Measurements from ENCODE around the gene LIN37. TPM values are rescaled to one million over a fixed set of nuclear protein-coding genes. Genes with fewer than 3 reads are reported as not detected.

Gene LIN37
- total RNA-seq, 1 donor from 2014 or later = 11.4 TPM

GRCh38 chr19:35710784-35711723, 37.3 kb upstream of the LIN37 start:
- no peak overlapping the region for H3K4me3 Mint-ChIP-seq
- Histone ChIP-seq H3K4me1 (peaks cover 15% of the 10 kb centered on the region), H2AFZ (replicated peaks) (no peak overlapping the region), H3K4me3 (no peak overlapping the region), H3K9ac (no peak overlapping the region), H3K27me3 (peaks cover 8% of the 10 kb centered on the region), H3F3A (ENCODE audit: low read depth) (peaks cover 7% of the 10 kb centered on the region), H3K9me3 (ENCODE audit: low read depth) (no peaks in the 10 kb centered on the region), H3K4me2 (no peak overlapping the region), H4K20me1 (ENCODE audit: low read depth) (peaks cover 5% of the 10 kb centered on the region), H3K79me2 (ENCODE audit: low read depth) (no peaks in the 10 kb centered on the region), H3K36me3 (no peaks in the 10 kb centered on the region), H3K27ac (no peak overlapping the region)
- DNase-seq (ENCODE audit: low spot score) = no peak
- TF ChIP-seq EZH2 (IDR thresholded peaks at IDR 0.05) = no peak
- no peak overlapping the region for H3K27ac Mint-ChIP-seq
- H3K36me3 Mint-ChIP-seq = peaks cover 4% of the 10 kb centered on the region
- H3K9me3 Mint-ChIP-seq = no peaks in the 10 kb centered on the region
- H3K4me1 Mint-ChIP-seq = peaks cover 29% of the 10 kb centered on the region
- peaks cover 15% of the 10 kb centered on the region for H3K27me3 Mint-ChIP-seq (ENCODE audit: insufficient read depth, low read depth)

DNA sequence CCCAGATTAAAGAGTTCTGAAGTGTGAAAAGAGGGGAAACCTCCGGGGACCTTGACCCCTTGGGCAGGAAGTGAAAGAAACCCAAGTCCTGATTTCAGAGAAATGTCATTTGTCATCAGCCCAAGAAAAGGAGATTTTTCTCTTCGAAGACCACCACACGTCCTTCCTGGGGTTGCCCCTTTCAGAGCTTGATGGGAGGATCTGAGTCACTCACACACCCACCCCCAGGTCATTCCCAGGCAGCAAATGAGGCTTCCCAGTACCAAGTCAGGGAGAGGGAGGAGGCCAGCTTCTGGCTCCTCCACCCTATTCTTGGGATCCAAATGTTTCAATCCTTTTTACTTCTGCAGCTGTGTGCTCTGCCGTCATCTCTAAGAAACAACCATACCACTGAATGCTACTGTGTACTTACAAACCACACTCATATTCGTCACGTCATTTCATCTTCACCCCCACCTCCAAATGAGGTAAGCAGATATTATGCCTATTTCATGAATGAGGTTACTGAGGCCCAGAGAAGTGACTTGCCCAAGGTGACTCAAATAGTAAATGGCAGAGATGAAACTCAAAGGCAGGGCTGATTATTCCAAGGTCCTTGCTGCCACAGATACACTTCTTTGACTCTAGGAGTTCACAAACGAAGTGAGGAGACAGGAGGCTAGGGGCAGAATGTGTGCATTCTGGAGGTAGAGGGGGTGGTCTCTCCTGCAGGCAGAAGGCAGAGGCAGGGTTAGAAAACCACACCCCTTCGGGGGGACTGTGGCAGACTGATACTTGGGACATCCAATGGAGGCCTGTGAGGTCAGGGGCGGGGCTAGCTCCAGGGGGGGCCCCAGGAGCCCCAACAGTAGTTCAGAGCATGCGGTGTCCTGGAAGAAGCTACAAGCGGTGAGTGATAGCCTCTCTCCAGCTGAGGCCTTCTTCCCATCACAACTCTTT, 35.5 kb upstream of the LIN37 start:
- H3K9ac ChIP-seq = no peak overlapping the region
- Mint-ChIP-seq H3K27ac (peak overlapping the region; percentile 30), H3K4me3 (peak overlapping the region; percentile 66), H3K36me3 (peaks cover 4% of the 10 kb centered on the region), H3K4me1 (peaks cover 37% of the 10 kb centered on the region), H3K27me3 (ENCODE audit: insufficient read depth, low read depth) (peaks cover 15% of the 10 kb centered on the region), H3K9me3 (no peaks in the 10 kb centered on the region)
- peaks cover 17% of the 10 kb centered on the region for H3K4me1 ChIP-seq
- no peaks in the 10 kb centered on the region for H3K79me2 ChIP-seq (ENCODE audit: low read depth)
- peaks cover 5% of the 10 kb centered on the region for H4K20me1 ChIP-seq (ENCODE audit: low read depth)
- H3K4me3 ChIP-seq = no peak overlapping the region
- no peaks in the 10 kb centered on the region for H3K9me3 ChIP-seq (ENCODE audit: low read depth)
- H3K27ac ChIP-seq = no peak overlapping the region
- H3K4me2 ChIP-seq = no peak overlapping the region
- DNase-seq (ENCODE audit: low spot score) = no peak
- no peak overlapping the region for H2AFZ ChIP-seq (replicated peaks)
- peaks cover 19% of the 10 kb centered on the region for H3F3A ChIP-seq (ENCODE audit: low read depth)
- H3K36me3 ChIP-seq = no peaks in the 10 kb centered on the region
- TF ChIP-seq EZH2phosphoT487 (IDR thresholded peaks at IDR 0.05) = no peak
- H3K27me3 ChIP-seq = peaks cover 8% of the 10 kb centered on the region

GRCh38 chr19:35713506-35713850, 34.9 kb upstream of the LIN37 start:
- Mint-ChIP-seq H3K27me3 (ENCODE audit: insufficient read depth, low read depth) (peaks cover 13% of the 10 kb centered on the region), H3K9me3 (no peaks in the 10 kb centered on the region), H3K27ac (no peak overlapping the region), H3K4me1 (peaks cover 37% of the 10 kb centered on the region), H3K4me3 (peak overlapping the region; percentile 33), H3K36me3 (peaks cover 4% of the 10 kb centered on the region)
- DNase-seq (ENCODE audit: low spot score) = no peak
- H3K4me3 ChIP-seq = no peak overlapping the region
- H3K36me3 ChIP-seq = no peaks in the 10 kb centered on the region
- H3F3A ChIP-seq (ENCODE audit: low read depth) = peaks cover 19% of the 10 kb centered on the region
- TF ChIP-seq EZH2 (IDR thresholded peaks at IDR 0.05) = no peak
- H3K27ac ChIP-seq = no peak overlapping the region
- H3K9me3 ChIP-seq (ENCODE audit: low read depth) = no peaks in the 10 kb centered on the region
- H3K79me2 ChIP-seq (ENCODE audit: low read depth) = peaks cover 4% of the 10 kb centered on the region
- H4K20me1 ChIP-seq (ENCODE audit: low read depth) = peaks cover 6% of the 10 kb centered on the region
- peaks cover 8% of the 10 kb centered on the region for H3K27me3 ChIP-seq
- H3K9ac ChIP-seq = no peak overlapping the region
- H3K4me2 ChIP-seq = no peak overlapping the region
- no peak overlapping the region for H2AFZ ChIP-seq (replicated peaks)
- H3K4me1 ChIP-seq = peaks cover 17% of the 10 kb centered on the region

GRCh38 chr19:35713904-35714495, 34.4 kb upstream of the LIN37 start:
- Mint-ChIP-seq H3K36me3 (peaks cover 4% of the 10 kb centered on the region), H3K4me3 (peak overlapping the region; percentile 11), H3K27ac (no peak overlapping the region), H3K4me1 (peaks cover 40% of the 10 kb centered on the region), H3K27me3 (ENCODE audit: insufficient read depth, low read depth) (peaks cover 13% of the 10 kb centered on the region), H3K9me3 (no peaks in the 10 kb centered on the region)
- DNase-seq (ENCODE audit: low spot score) = no peak
- H3K36me3 ChIP-seq = no peaks in the 10 kb centered on the region
- H3K27ac ChIP-seq = no peak overlapping the region
- H2AFZ ChIP-seq (replicated peaks) = no peak overlapping the region
- no peak overlapping the region for H3K9ac ChIP-seq
- peaks cover 19% of the 10 kb centered on the region for H3F3A ChIP-seq (ENCODE audit: low read depth)
- peaks cover 8% of the 10 kb centered on the region for H3K27me3 ChIP-seq
- H3K79me2 ChIP-seq (ENCODE audit: low read depth) = peaks cover 9% of the 10 kb centered on the region
- no peak for TF ChIP-seq EZH2phosphoT487 (IDR thresholded peaks at IDR 0.05)
- no peak overlapping the region for H3K4me2 ChIP-seq
- H3K4me1 ChIP-seq = peaks cover 18% of the 10 kb centered on the region
- no peak overlapping the region for H3K4me3 ChIP-seq
- no peaks in the 10 kb centered on the region for H3K9me3 ChIP-seq (ENCODE audit: low read depth)
- H4K20me1 ChIP-seq (ENCODE audit: low read depth) = peaks cover 11% of the 10 kb centered on the region
